Erythroblast (primary cell): ENCODE measurements around the gene DPF3.
A peak's percentile ranks its signal among the peaks of the same experiment; 100 is the strongest.

Source experiments
- DNase-seq, 2 experiments: peaks; one replicate each; lab custom pipeline; 2025; lab: John Stamatoyannopoulos, UW
- GATA1 ChIP-seq: IDR thresholded peaks from 2 replicates; pipeline ENCODE4 v1.6.1; 2011; ENCODE audit warnings: low read depth, mild to moderate bottlenecking, control low read depth, low read length, moderate library complexity
- POLR2A ChIP-seq: IDR thresholded peaks from 2 replicates; pipeline ENCODE4 v1.6.1; 2011; ENCODE audit warnings: mild to moderate bottlenecking, low read length

The DPF3 gene

DNA sequence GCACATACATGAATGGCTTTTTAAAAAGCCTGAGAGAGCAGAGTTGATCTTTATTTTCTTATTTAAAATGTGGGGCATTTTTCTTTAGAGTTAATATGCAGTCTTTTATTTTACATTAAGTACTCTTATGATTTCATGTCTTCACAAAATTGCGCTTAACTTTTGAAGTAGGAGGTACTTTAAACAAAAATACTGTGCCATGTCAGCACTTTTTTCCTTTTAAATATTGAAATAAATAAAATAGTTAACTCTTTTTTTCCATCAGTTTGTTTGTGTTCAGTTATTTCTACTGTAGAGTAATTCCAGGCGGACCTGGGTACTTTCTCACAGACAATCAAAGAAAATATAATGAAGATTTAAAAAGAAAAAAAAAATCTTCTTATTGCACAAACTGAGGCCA is 231.7 kb downstream of the DPF3 start:
- no peak for TF ChIP-seq GATA1
- no peak for TF ChIP-seq POLR2A
- no peak for DNase-seq

DNA sequence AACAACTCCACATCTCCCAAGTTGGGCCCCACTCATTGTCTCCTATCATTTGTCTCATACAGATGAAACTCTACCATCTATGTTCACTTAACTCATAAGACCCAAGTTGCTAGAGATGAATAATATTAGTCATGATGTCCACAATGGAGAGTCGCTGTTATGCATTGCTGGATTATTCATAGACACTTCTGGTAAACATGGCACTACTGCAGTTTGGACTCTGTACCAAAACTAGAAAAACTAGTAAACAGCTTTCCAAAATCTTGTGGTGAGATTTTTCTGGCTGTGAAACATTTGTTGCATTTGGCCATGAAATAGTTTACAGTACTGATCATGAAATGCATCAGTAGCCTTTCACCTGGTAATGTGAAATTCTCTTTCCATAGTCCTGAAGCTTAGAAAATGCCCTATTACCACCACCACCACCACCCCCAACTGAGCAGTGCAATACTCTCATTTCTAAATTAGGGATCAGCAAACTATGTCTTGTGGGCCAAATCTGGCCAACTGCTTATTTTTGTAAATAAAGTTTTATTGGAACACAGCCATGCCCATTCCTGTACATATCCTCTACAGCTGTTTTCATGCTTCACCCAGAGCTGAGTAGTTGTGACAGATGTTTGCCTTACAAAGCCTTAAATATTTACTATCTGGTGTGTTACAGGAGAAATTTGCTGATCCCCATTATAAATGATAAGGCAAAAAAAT is 236.5 kb downstream of the DPF3 start:
- TF ChIP-seq GATA1 (no peak), POLR2A (no peak)
- DNase-seq: no peak

DNA sequence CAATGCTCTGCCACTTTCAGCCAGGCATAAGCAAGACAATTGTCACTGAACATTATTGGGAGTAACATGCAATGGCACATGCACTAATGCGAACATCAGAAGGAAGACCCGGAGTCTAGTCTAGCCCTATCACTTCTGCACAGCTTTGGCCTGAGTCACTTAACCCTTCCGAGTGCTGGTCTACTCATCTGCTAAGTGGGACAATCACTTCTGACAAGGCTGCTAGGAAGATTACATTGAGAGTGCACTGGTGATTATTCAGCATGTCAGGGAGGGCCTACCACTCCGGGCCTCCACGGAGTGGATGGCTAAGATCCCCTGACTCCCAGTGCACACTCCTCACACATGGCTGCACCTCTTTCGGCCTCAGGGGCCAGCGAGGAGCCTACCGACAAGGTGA is 240.9 kb downstream of the DPF3 start:
- no peak for DNase-seq
- TF ChIP-seq GATA1 (no peak), POLR2A (no peak)

DNA sequence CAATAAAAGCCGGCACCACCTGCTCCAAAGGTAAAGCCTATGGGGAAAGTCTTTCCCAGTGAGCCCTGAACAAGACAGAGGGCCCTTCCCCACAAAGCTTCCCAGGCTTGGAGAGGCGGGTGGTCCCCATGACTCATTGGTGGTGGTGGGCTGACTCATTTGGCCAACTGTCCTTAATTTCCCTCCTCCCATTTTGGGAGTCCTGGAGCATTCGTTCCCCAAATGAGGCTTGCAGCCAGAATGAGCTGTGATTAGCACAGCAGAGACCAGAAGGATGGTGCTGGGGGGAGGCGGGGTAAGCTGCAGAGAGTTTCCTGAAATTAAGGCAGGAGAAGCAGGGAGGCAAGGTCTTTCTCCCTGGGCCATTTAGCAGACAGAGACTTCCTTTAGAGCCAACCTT is 241.7 kb downstream of the DPF3 start:
- TF ChIP-seq POLR2A: no peak
- no peak for TF ChIP-seq GATA1
- no peak for DNase-seq

DNA sequence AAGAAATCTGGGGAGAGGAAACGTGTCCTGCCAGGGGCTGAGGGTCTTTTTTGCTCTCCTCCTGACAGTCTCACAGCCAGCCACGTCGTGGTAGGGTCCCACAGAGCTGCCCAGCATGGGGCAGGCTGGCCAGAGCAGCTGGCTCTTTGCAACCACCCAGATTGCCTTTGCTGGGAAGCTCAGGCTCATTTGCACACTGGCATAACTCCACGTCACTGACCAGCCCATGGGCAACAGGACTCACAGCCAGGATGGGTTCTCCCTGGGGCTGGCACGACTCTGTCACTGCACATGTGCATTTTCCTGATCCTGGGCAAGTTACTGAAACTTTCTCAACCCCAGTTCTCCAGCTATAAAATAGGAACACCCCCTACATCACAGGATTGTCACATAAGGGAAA is 242.2 kb downstream of the DPF3 start:
- DNase-seq: no peak
- TF ChIP-seq GATA1 (no peak), POLR2A (no peak)

DNA sequence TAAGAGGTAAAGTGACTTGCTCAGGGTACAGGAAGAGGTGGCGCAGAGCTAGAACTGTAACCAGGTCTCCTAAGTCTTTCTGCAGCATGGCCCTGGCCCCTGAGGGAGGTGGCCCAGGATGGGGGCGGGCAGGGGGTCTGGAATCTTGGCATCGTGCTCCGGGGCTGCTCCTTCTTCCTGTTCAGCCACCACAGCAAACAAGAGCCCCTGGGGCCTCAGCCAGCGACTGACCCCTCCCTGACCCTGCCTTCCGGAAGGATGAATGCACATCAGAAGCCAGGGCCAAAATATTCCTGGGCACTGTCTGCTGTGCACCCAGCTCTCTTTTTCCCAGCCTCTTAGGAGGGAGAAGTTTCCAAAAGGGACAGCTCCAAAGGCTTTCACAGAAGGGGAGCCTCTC is 242.8 kb downstream of the DPF3 start:
- DNase-seq: no peak
- TF ChIP-seq GATA1 (no peak), POLR2A (no peak)

DNA sequence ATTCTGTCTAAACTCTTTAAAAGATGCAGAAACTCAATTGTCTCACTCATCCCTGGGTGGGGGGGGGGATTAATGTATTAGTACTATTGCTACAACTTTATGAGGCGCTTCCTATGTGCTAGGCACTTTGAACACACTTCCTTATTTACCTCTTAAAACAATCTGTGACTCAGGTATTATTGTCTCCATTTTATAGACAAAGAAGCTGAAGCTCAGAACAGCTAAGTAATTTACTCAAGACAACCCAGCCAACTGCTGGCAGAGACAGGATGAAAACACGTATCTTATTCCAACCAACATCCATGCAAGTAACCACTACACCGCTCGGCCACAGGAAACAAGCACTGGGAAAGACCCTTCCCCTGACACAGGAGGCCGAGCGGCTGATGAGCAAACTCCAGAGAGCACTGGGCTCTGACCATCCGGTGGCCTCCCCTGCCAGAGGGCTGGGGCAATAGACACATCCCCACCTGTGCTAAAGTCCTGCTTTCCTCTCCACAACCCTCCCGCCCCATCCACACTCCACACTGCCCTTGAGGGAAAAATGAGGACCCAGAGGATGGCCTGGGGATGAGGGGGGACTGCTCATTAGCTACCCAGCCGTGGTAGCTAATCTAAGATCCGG is 244.2 kb downstream of the DPF3 start:
- DNase-seq: no peak
- TF ChIP-seq POLR2A: no peak
- TF ChIP-seq GATA1: no peak

DNA sequence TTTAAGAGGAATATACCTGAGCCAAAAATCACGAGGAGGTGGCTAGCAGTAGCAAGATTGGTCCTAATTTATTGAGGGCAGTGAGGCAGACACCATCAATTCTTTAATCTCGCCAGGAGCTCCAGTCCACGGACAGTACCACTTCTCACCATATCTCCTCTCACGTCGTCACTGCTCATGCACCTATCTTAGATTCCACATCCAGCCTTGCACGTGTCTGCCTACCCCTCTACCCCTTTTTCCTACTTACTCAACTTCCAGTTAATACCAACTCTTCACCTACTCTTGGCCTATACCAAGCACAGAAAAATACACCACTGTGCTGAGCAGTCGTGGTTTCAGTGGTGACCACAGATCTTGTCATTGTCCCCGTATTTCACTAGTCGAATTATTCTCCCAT is 246.1 kb downstream of the DPF3 start:
- no peak for DNase-seq
- TF ChIP-seq POLR2A (no peak), GATA1 (no peak)

DNA sequence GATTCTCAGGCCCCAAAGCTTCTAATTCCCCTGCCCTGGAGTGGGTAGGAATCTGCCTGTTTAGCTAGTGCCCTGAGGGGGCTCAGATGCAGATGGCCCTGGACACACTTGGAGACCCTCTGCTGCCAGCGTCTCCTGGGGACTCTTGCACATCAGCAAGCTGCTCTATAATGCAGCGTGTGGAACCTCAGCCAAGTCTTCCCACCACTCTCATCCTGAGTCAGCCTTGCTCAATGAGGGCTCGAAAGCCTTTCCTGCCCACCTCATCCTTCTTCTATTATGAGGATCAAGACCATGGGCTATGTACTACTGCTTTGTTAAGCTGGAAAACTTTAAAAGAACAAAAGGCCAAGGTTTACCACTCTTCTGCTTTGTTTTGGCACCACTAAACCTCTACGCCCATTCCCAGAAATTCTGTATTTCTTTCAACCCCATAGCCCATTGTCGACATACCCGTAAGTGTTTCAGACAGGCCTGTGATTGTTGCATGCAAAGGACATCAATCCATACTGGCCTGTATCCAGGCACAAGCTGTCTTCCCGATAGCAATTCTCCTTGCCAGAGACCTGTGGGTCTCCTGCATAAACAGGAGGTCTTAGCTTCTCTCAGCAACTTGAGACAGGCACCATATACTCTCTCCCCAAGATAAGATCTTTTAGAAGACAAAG is 246.9 kb downstream of the DPF3 start:
- DNase-seq: no peak
- TF ChIP-seq GATA1: no peak
- TF ChIP-seq POLR2A: no peak

DNA sequence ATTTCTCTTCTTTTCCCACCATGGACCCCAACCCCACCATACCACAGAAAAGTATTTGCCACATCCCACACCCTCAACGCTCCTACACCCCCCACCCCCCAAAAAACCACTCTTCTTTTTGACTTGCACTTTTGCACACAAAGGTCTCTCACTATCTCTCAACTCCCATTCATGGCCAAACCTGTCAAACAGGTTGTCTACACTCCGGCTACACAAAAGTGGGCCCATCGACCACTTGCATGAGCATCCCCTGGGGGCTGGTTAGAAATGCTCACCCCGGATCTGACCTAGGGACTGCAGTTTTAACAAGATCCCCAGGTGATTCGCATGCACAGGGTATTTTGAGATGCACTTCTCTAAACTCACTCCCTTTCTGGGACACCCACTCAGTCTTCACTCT is 248.2 kb downstream of the DPF3 start:
- DNase-seq: no peak
- no peak for TF ChIP-seq GATA1
- no peak for TF ChIP-seq POLR2A

DNA sequence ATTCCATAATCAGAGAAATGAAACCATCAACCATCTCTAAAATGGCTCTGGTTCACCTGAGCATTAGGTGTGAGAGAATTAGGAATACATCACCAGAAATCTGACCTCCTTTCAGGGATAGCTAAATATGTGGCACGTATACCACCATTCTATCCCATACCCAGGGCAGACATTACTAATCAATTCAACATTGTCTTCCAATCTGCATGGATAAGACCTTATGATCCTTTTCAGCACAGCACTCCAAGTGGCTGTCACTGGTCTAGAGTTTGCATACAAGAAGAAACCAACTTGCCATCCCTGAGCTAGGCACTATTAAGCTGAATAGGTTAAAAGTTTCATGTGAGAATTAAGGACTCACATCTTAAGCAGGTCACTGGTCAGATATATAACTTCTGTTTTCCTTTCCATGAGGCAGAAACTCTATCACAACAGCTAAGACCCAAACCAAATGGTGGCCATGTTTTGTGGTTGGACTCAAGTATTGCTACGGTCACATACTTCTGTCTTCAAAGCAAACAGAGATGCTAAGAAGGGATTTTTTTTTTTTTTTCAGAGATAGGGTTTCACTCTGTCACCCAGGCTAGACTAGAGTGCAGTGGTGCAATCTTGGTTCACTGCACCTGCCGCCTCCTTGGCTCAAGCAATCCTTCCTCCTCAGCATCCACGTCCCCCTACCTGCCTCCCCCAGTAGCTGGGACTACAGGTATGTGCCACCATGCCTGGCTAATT is 249.0 kb downstream of the DPF3 start:
- TF ChIP-seq POLR2A (no peak), GATA1 (no peak)
- peak in 1 of 2 experiments; percentile 20 for DNase-seq

DNA sequence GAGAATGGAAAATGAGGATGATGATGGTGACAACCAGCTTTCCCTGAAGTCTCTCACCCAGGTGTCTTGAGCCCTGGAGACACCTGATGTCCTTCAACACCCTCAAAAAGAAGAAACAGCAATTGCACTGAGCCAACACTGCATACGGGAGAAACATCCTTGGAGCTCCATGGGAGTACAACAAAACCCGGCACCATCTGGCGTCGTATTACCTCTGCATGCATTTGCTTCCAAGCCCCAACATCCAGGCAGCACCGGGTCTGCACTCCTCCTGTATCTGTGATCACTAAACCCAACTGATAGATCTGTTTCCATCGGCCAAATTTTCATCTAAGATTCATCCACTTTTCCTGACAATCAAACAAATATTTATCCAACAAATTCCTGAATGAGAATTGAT is 249.9 kb downstream of the DPF3 start:
- DNase-seq: no peak
- no peak for TF ChIP-seq POLR2A
- no peak for TF ChIP-seq GATA1

DNA sequence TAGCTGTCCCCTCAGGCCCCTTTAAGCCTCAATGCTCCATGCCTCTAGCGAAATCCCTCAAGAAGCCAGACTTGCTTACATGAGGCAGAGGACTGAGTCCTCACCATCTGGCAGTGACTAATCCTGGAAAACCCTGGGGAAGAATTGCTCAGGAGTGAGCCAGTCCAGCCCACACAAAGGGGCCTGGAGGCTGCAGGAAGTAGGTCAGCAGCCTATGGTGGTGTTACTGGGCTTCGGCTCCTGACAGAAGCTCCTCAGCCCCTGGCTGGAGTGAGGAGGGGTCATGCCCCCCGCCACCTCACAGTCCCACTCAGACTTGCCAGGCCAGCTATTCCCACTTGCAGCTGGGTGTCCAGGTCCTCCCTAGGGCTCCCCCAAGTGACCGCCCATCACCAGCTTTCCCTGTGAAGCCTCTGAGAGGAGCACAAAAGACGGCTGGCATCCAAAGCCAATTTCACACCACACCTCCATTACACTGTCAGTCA is 250.5 kb downstream of the DPF3 start:
- no peak for TF ChIP-seq GATA1
- no peak for TF ChIP-seq POLR2A
- no peak for DNase-seq
